Esophagus (tissue), 2 donors: ENCODE measurements around the gene FOXP2. TPM values are rescaled to one million over a fixed set of nuclear protein-coding genes. Genes with fewer than 3 reads are reported as not detected.
"Not testable (repeated sequence)": the region's sequence is repeated elsewhere in the genome, so short reads cannot be mapped to it uniquely, and the experiment has no call there.

Experiments used
- H3K27ac ChIP-seq, 2 donors: one replicate each; pipeline ENCODE4 v1.5.1; 2013; ENCODE audit warnings: low read depth in 2 of 2, mild to moderate bottlenecking in 2 of 2, inconsistent platforms in 1 of 2, low read length in 1 of 2, moderate library complexity in 1 of 2
- H3K27me3 ChIP-seq, 2 donors: one replicate each; pipeline ENCODE4 v1.6.1; 2013; ENCODE audit warnings: low read length in 2 of 2, control low read depth in 1 of 2, mild to moderate bottlenecking in 1 of 2; ENCODE audit not compliant: insufficient read depth in 2 of 2, control insufficient read depth in 1 of 2
- H3K36me3 ChIP-seq, 2 donors: one replicate each; pipeline ENCODE4 v1.6.1; 2013; ENCODE audit warnings: low read length in 1 of 2; ENCODE audit not compliant: control insufficient read depth in 2 of 2, insufficient read depth in 2 of 2
- H3K4me1 ChIP-seq, 2 donors: one replicate each; pipeline ENCODE4 v1.6.1; 2013; ENCODE audit warnings: low read length in 1 of 2; ENCODE audit not compliant: control insufficient read depth in 2 of 2, insufficient read depth in 2 of 2
- H3K4me3 ChIP-seq, 2 donors: one replicate each; pipeline ENCODE4 v1.5.1; 2013; ENCODE audit warnings: low read length in 2 of 2, mild to moderate bottlenecking in 2 of 2, low read depth in 1 of 2, moderate library complexity in 1 of 2
- H3K9me3 ChIP-seq, 2 donors: one replicate each; pipeline ENCODE4 v1.6.1; 2013; ENCODE audit warnings: mild to moderate bottlenecking in 2 of 2, low read depth in 1 of 2, low read length in 1 of 2, moderate library complexity in 1 of 2; ENCODE audit not compliant: control insufficient read depth in 2 of 2, insufficient read depth in 1 of 2
- WGBS, 2 donors: extraction: QIAGEN DNeasy Blood & Tissue Kit; methylation state at CpG; one replicate each; pipeline ENCODE4 v1.1.7; 2013; 5-methylcytosine and 5-hydroxymethylcytosine counted together
- polyA plus RNA-seq, 2 donors: library from polyadenylated mRNA; stranded (reverse); fragments of 200-250 nt; gene quantifications; one replicate each; pipeline ENCODE4 v1.2.3, GENCODE V29; 2013
- donor health status: healthy with polysubstance abuse.
- donor health status: Bipolar disorder and iron deficiency.

Gene FOXP2
- polyA plus RNA-seq, 2 donors = 2.1 to 2.5 TPM

- Histone ChIP-seq H3K4me1 (no peaks in the 10 kb centered on the region), H3K27me3 (no peaks in the 10 kb centered on the region), H3K36me3 (no peaks in the 10 kb centered on the region), H3K27ac (no peak overlapping the region), H3K9me3 (no peaks in the 10 kb centered on the region), H3K4me3 (no peak overlapping the region)
- WGBS, 2 donors = 41 to 59% methylated on average over 6 of the region's 6 CpGs
Measured at GRCh38 chr7:114554781-114555537, 140.3 kb downstream of the FOXP2 start.

GRCh38 chr7:114567416-114567815, 152.8 kb downstream of the FOXP2 start:
- Histone ChIP-seq H3K36me3 (no peaks in the 10 kb centered on the region), H3K4me1 (no peaks in the 10 kb centered on the region), H3K4me3 (no peak overlapping the region), H3K27me3 (no peaks in the 10 kb centered on the region), H3K27ac (no peak overlapping the region), H3K9me3 (no peaks in the 10 kb centered on the region)
- WGBS, 2 donors = 85 to 86% methylated on average over 2 of the region's 2 CpGs

- WGBS, 2 donors = 91 to 93% methylated on average over 1 of the region's 1 CpG
- Histone ChIP-seq H3K4me1 (no peaks in the 10 kb centered on the region), H3K27ac (no peak overlapping the region), H3K4me3 (no peak overlapping the region), H3K9me3 (no peaks in the 10 kb centered on the region), H3K27me3 (no peaks in the 10 kb centered on the region), H3K36me3 (no peaks in the 10 kb centered on the region)
Measured at GRCh38 chr7:114569220-114569619, 154.6 kb downstream of the FOXP2 start.

- H3K27me3 ChIP-seq = no peaks in the 10 kb centered on the region
- H3K4me3 ChIP-seq = no peak overlapping the region
- WGBS, 2 donors = 36 to 41% methylated on average over 2 of the region's 2 CpGs
- no peak overlapping the region for H3K27ac ChIP-seq
- H3K4me1 ChIP-seq = no peaks in the 10 kb centered on the region
- no peaks in the 10 kb centered on the region for H3K36me3 ChIP-seq
- no peaks in the 10 kb centered on the region for H3K9me3 ChIP-seq
Measured at GRCh38 chr7:114574384-114574783, 159.8 kb downstream of the FOXP2 start.

- H3K4me1 ChIP-seq = no peaks in the 10 kb centered on the region
- H3K4me3 ChIP-seq = no peak overlapping the region
- WGBS, 2 donors = 75 to 81% methylated on average over 4 of the region's 4 CpGs
- H3K9me3 ChIP-seq = no peaks in the 10 kb centered on the region
- H3K27ac ChIP-seq = no peak overlapping the region
- H3K36me3 ChIP-seq = no peaks in the 10 kb centered on the region
- H3K27me3 ChIP-seq = no peaks in the 10 kb centered on the region
Measured at GRCh38 chr7:114575098-114575497, 160.5 kb downstream of the FOXP2 start.

GRCh38 chr7:114580963-114581362, 166.3 kb downstream of the FOXP2 start:
- not testable (repeated sequence) for H3K36me3 ChIP-seq, H3K27me3 ChIP-seq, H3K4me3 ChIP-seq, H3K27ac ChIP-seq, H3K9me3 ChIP-seq, H3K4me1 ChIP-seq
- WGBS, 2 donors = 93 to 100% methylated on average over 3 of the region's 3 CpGs

GRCh38 chr7:114588506-114588905, 173.9 kb downstream of the FOXP2 start:
- H3K4me3 ChIP-seq = no peak overlapping the region
- WGBS, 2 donors = 78 to 79% methylated on average over 1 of the region's 1 CpG

GRCh38 chr7:114589436-114589835, 174.8 kb downstream of the FOXP2 start:
- no peaks in the 10 kb centered on the region for H3K36me3 ChIP-seq
- no peaks in the 10 kb centered on the region for H3K4me1 ChIP-seq
- no peak overlapping the region for H3K4me3 ChIP-seq
- no peak overlapping the region for H3K27ac ChIP-seq
- no peaks in the 10 kb centered on the region for H3K9me3 ChIP-seq
- no peaks in the 10 kb centered on the region for H3K27me3 ChIP-seq

More at GRCh38 chr7:114588506-114588905, 173.9 kb downstream of the FOXP2 start:
- no peaks in the 10 kb centered on the region for H3K36me3 ChIP-seq
- no peaks in the 10 kb centered on the region for H3K9me3 ChIP-seq
- no peak overlapping the region for H3K27ac ChIP-seq
- no peaks in the 10 kb centered on the region for H3K4me1 ChIP-seq
- no peaks in the 10 kb centered on the region for H3K27me3 ChIP-seq

- Histone ChIP-seq H3K4me3 (no peak overlapping the region), H3K9me3 (no peaks in the 10 kb centered on the region)
Measured at GRCh38 chr7:114590298-114590697, 175.7 kb downstream of the FOXP2 start.

GRCh38 chr7:114598946-114599345, 184.3 kb downstream of the FOXP2 start:
- 81 to 82% methylated on average over 4 of the region's 4 CpGs for WGBS, 2 donors
- Histone ChIP-seq H3K4me3 (no peak overlapping the region), H3K27me3 (no peaks in the 10 kb centered on the region), H3K36me3 (no peaks in the 10 kb centered on the region), H3K4me1 (no peaks in the 10 kb centered on the region), H3K27ac (no peak overlapping the region), H3K9me3 (no peaks in the 10 kb centered on the region)

More at GRCh38 chr7:114590298-114590697, 175.7 kb downstream of the FOXP2 start:
- Histone ChIP-seq H3K27ac (no peak overlapping the region), H3K36me3 (no peaks in the 10 kb centered on the region), H3K4me1 (no peaks in the 10 kb centered on the region), H3K27me3 (no peaks in the 10 kb centered on the region)
- WGBS, 2 donors = 70 to 81% methylated on average over 2 of the region's 2 CpGs
